PC-9 (cell line): ENCODE data around the gene RPL38.

ENCODE experiments used
- CTCF ChIP-seq: fragments of 200-600 bp; sonication (generic); conservative IDR thresholded peaks from 2 replicates; pipeline ENCODE4 v1.6.1; 2017; ENCODE audit warnings: mixed run types, antibody characterized with exemption, mild to moderate bottlenecking, moderate library complexity
- EZH2 ChIP-seq: fragments of 200-600 bp; sonication (generic); IDR thresholded peaks from 2 replicates; pipeline ENCODE4 v1.8.0; 2017; ENCODE audit warnings: antibody characterized with exemption, low read depth

GRCh38 chr17:74214484-74215341 lies 11.2 kb downstream of the RPL38 start:
- no peak for TF ChIP-seq CTCF
- TF ChIP-seq EZH2: no peak
